NCI-H2029 (cell line): ENCODE data around the gene ANXA8L1.
"Not testable (repeated sequence)": the region's sequence is repeated elsewhere in the genome, so short reads cannot be mapped to it uniquely, and the experiment has no call there.

Experiments
- DNase-seq: peaks from one replicate; lab custom pipeline; 2025; lab: John Stamatoyannopoulos, UW

Gene ANXA8L1

DNA sequence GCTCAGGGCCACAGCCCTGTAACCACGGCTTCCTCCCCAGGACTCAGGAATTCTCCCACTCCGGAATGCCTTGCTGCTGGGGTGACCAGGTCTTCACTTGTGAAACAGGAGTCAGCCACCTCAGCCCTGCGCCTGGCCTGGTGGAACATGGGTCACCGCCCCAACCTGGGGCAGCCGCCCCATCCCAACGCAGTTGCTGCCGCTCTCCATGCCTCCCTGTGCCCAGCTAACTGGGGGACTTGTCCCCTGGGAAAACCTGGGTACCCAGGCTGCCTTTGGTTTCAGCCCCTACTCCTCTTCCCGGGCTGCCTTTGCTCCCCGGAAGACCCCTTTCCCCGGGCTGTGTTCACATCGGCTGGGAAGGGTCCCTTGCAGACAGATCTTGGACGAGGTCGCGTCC lies 22.2 kb downstream of the ANXA8L1 start:
- DNase-seq, result not testable (repeated sequence)

DNA sequence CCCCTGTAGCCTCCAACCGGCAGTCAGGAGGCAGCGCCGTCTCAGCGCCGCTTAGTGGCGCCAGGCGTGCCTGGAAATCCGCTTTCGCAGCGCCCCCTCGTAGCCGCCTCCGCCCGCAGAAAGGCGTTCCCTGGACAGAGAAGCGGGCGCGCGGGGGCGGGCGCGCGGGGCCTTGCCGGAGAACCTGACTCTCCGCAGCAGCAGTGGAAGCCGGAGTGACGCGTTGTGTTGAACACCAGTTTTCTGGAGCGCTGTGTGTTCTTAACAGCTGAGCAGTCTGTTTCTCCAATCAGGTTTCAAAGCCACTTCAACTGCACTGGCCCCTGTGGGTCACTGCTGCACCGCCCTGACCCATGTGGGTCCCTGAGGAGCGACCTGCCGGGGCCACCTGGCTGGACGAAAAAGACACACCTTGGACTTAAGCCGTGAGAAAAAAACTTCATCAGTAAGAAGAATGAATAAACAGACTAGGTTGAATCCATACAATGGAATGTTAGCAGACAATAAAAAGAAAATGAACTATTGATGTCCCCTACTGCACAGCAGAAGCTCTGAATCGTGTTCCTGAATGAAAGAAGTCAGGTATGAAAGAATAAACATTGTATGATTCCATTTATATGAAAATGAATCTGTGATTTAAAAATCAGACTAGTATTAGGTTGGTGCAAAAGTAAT lies 22.8 kb downstream of the ANXA8L1 start:
- DNase-seq, result not testable (repeated sequence)

DNA sequence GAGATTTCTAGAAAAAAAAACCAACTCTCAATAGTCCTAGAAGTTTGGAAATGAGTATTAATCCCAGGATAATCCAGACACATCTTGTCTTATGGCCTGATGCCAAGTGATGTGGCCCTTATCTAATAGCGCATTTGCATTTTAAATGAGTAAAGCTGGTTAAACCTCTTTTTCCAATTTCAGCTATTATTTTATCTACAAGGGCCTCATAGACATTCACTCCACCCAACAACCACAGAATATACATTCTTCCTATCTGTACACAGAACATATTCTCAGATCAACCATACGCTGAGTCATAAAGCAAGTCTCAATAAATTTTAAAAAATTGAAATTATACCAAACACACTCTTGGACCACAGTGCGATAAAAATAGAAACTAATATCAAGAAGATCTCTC lies 34.0 kb downstream of the ANXA8L1 start:
- DNase-seq, result not testable (repeated sequence)

GRCh38 chr10:46411123-46411522 lies 35.5 kb downstream of the ANXA8L1 start:
- DNase-seq, result not testable (repeated sequence)

DNA sequence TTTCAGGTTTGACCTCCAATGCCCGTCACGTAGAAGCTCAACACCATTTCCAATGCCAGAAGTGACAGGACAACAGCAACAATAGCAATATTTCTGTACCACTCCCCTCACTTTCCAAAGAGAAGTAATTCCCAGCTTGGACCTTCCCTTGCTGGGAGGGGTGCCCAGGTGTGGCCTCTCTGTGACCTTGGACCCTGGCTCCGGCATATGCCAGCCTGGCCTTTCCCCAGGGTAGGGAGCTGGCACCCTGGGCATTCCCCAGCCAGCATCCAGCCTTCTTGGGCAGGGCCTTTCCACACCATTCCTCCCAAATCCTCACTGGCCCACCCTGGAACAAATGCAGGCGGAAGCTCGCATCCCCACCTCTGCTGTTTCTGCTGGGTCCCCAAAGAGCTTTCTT lies 37.1 kb downstream of the ANXA8L1 start:
- not testable (repeated sequence) for DNase-seq

- DNase-seq, result not testable (repeated sequence)
Observed at GRCh38 chr10:46415291-46415690, 39.7 kb downstream of the ANXA8L1 start.

DNA sequence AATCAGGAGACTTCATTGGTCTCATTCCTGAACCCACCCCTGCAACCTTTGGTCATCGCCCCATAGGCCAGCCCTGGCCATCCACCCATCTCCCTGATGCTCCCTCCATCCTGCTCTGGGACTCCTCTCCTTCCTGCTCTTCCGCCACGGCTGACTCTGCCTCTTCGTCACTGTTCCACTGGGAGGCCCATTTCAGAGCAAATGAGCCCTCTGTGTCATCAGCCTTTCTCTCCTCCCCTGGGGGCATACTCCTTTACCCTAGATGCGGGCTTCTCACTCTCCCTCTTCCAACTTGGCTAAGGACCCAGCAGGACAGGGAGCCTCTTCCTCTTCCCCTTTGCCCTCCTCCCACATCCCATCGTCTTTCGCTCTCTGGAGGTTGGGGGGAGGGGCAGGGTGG lies 42.7 kb downstream of the ANXA8L1 start:
- not testable (repeated sequence) for DNase-seq

GRCh38 chr10:46419570-46420379 lies 44.2 kb downstream of the ANXA8L1 start:
- DNase-seq, result not testable (repeated sequence)

DNA sequence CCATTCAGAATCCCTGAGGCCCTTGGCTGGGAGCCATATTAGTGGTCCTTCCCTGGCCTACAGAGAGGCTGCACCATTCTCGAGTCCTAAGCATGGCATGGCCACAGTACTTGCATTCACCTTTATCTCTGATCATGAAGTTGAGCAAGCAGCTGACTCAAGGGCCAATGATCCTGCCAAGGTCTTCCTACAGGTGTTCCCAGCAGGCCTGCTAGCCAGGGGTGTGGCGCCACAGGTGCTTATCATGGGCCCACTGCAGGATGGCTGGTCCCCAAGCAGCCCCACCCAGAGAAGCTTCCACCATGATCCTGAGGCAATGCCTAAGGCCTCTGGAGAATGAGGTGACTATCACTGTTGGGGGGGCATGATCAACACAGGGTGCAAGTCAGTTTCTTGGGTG lies 48.0 kb downstream of the ANXA8L1 start:
- not testable (repeated sequence) for DNase-seq

DNA sequence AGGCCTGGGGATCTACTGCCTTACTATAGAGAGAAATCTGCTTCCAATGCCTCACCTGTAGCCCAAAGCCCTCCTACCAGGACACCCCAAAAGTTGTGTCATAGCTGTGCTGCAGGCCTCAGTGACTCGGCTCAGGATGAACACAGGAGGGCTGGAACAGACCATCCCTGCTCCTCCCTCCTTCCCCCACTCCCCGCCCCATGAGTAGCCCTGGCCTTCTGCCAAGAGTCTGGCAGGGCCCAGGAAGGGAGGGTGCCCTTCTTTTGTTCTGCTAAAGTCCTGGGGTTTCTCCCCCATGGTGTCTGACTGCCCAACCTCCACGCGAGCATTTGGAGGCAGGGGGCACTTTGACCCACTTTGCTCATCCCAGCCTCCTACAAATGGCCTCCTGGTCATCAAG lies 65.4 kb downstream of the ANXA8L1 start:
- DNase-seq, result not testable (repeated sequence)
